Mesenteric fat pad (tissue), 1 donor: ENCODE results near the gene S1PR3. TPM values are rescaled to one million over a fixed set of nuclear protein-coding genes. Genes with fewer than 3 reads are reported as not detected.
A peak's percentile ranks its signal among the peaks of the same experiment; 100 is the strongest.
"Not testable (repeated sequence)": the region's sequence is repeated elsewhere in the genome, so short reads cannot be mapped to it uniquely, and the experiment has no call there.

Source experiments
- DNase-seq: peaks from one replicate; pipeline ENCODE4 v3.0.0-alpha.2; 2020; ENCODE audit warnings: low spot score
- long read RNA-seq: library from polyadenylated mRNA; unstranded; transcript quantifications from one replicate; pipeline ENCODE4 v2.0.0, GENCODE V29; 2020
- total RNA-seq: library from RNA; stranded (reverse); fragmentation: NEBNext Ultra II Directional; extraction: Animal tissue kit (Norgen Biotek cat#: 25700); gene quantifications from one replicate; pipeline ENCODE4 v1.2.1, GENCODE V29; 2021
- donor health status: DM: yes; HTN: yes; CAD: no.

The S1PR3 gene
- total RNA-seq, result 13.9 TPM
- long read RNA-seq, full-length matches to known transcripts, result 14 of 14 reads
- long read RNA-seq, partial matches to known transcripts, result 0 of 14 reads
- long read RNA-seq, other reads (novel, unspliced or antisense), result 0 of 14 reads

- peak; percentile 89 for DNase-seq
Measured at GRCh38 chr9:88991066-88992034, at the start of gene S1PR3. S1PR3 (plus strand) TSS chr9:88991468; CDS start chr9:89001201, 9,733 bp downstream.

- DNase-seq, result not testable (repeated sequence)
Measured at GRCh38 chr9:88941586-88941985, 49.7 kb upstream of the S1PR3 start.

- no peak for DNase-seq
Measured at GRCh38 chr9:88942411-88942810, 48.9 kb upstream of the S1PR3 start.

GRCh38 chr9:88945636-88946333, 45.5 kb upstream of the S1PR3 start:
- no peak for DNase-seq

GRCh38 chr9:88947581-88948573, 43.4 kb upstream of the S1PR3 start:
- DNase-seq, result no peak

GRCh38 chr9:88949425-88949824, 41.8 kb upstream of the S1PR3 start:
- DNase-seq, result no peak

- no peak for DNase-seq
Measured at GRCh38 chr9:88949961-88950340, 41.3 kb upstream of the S1PR3 start.

GRCh38 chr9:88950341-88951154, 40.7 kb upstream of the S1PR3 start:
- no peak for DNase-seq

GRCh38 chr9:88951155-88951542, 40.1 kb upstream of the S1PR3 start:
- DNase-seq, result no peak

- no peak for DNase-seq
Measured at GRCh38 chr9:88952086-88952615, 39.1 kb upstream of the S1PR3 start.

- DNase-seq, result no peak
Measured at GRCh38 chr9:88952976-88953375, 38.3 kb upstream of the S1PR3 start.

GRCh38 chr9:88953381-88954029, 37.8 kb upstream of the S1PR3 start:
- no peak for DNase-seq

GRCh38 chr9:88954066-88954465, 37.2 kb upstream of the S1PR3 start:
- DNase-seq, result no peak

GRCh38 chr9:88957526-88957925, 33.7 kb upstream of the S1PR3 start:
- DNase-seq, result no peak

- DNase-seq, result no peak
Measured at GRCh38 chr9:88959727-88960469, 31.4 kb upstream of the S1PR3 start.

- no peak for DNase-seq
Measured at GRCh38 chr9:88960632-88961031, 30.6 kb upstream of the S1PR3 start.

- no peak for DNase-seq
Measured at GRCh38 chr9:88965473-88965872, 25.8 kb upstream of the S1PR3 start.

- DNase-seq, result no peak
Measured at GRCh38 chr9:88966894-88967676, 24.2 kb upstream of the S1PR3 start.
